HG03025 (cell line): ENCODE data around the gene STKLD1.
A peak's percentile ranks its signal among the peaks of the same experiment; 100 is the strongest.

Source experiments
- ATAC-seq: cut with Tn5 transposase; IDR thresholded peaks from one replicate; pipeline ENCODE4 v1.9.1; 2021; ENCODE audit warnings: mild to moderate bottlenecking, moderate library complexity; ENCODE audit not compliant: unreplicated experiment, low FRiP score

Gene STKLD1

GRCh38 chr9:133344071-133344470, 32.1 kb upstream of the STKLD1 start:
- ATAC-seq: no peak

- ATAC-seq: no peak
These were observed 31.2 kb upstream of the STKLD1 start for GRCh38 chr9:133344979-133345378.

- no peak for ATAC-seq
These were observed 30.6 kb upstream of the STKLD1 start for GRCh38 chr9:133345596-133345995.

- ATAC-seq: no peak
These were observed 30.0 kb upstream of the STKLD1 start for GRCh38 chr9:133346021-133346785.

- peak; percentile 31 for ATAC-seq
These were observed 28.6 kb upstream of the STKLD1 start for GRCh38 chr9:133347515-133347984.

- peak; percentile 60 for ATAC-seq
These were observed 28.0 kb upstream of the STKLD1 start, which contains the start of the genes MED22 and RPL7A for GRCh38 chr9:133347985-133348717. TSS of gene MED22 (minus strand) at chr9:133348131. CDS start at chr9:133346662, 1,469 bp downstream. TSS of gene RPL7A (plus strand) at chr9:133348218. CDS start at chr9:133348244, 26 bp downstream.

GRCh38 chr9:133348718-133349573, 27.2 kb upstream of the STKLD1 start:
- ATAC-seq: no peak

- no peak for ATAC-seq
These were observed 26.1 kb upstream of the STKLD1 start for GRCh38 chr9:133349965-133350616.

- ATAC-seq: no peak
These were observed 24.6 kb upstream of the STKLD1 start for GRCh38 chr9:133351526-133351907.

GRCh38 chr9:133351908-133352634, 24.1 kb upstream of the STKLD1 start:
- ATAC-seq: no peak

GRCh38 chr9:133352635-133353340, 23.4 kb upstream of the STKLD1 start:
- ATAC-seq: no peak

- no peak for ATAC-seq
These were observed 22.6 kb upstream of the STKLD1 start for GRCh38 chr9:133353548-133353947.

- ATAC-seq: no peak
These were observed 21.4 kb upstream of the STKLD1 start for GRCh38 chr9:133354766-133355165.

- peak; percentile 22 for ATAC-seq
These were observed 20.2 kb upstream of the STKLD1 start for GRCh38 chr9:133355881-133356357.

GRCh38 chr9:133356391-133357091, 19.6 kb upstream of the STKLD1 start, which contains the start of the genes SURF1 and SURF2:
TSS of gene SURF1 (minus strand) at chr9:133356487. CDS start at chr9:133356453, 34 bp downstream.
TSS of gene SURF2 (plus strand) at chr9:133356550. CDS start at chr9:133356593, 43 bp downstream.
- peak; percentile 38 for ATAC-seq

GRCh38 chr9:133357656-133358055, 18.5 kb upstream of the STKLD1 start:
- no peak for ATAC-seq

GRCh38 chr9:133359399-133360175, 16.6 kb upstream of the STKLD1 start:
- no peak for ATAC-seq
